Right lobe of liver (tissue), 4 donors: ENCODE measurements around the gene SERTAD1.
A peak's percentile ranks its signal among the peaks of the same experiment; 100 is the strongest.

ENCODE experiments used
- POLR2A ChIP-seq: fragments of 450-650 bp; IDR thresholded peaks from one replicate; pipeline ENCODE4 v1.6.1; 2017; ENCODE audit warnings: antibody characterized with exemption, mild to moderate bottlenecking
- TF ChIP-seq, protein P1 (sequence below), 4 donors: fragments of 200-600 bp in 3 of 4; fragments of 450-650 bp in 1 of 4; IDR thresholded peaks; one replicate each; pipeline versions ENCODE4 v1.5.1 to v1.8.0; 2016 to 2022; ENCODE audit warnings: antibody characterized with exemption in 4 of 4, mild to moderate bottlenecking in 2 of 4
- donor health status: DM: no; HTN: no; CAD: no.
- donor health status: DM: no; HTN: no; CAD: no.
- donor health status: DM: no; HTN: yes; CAD: no.

DNA sequence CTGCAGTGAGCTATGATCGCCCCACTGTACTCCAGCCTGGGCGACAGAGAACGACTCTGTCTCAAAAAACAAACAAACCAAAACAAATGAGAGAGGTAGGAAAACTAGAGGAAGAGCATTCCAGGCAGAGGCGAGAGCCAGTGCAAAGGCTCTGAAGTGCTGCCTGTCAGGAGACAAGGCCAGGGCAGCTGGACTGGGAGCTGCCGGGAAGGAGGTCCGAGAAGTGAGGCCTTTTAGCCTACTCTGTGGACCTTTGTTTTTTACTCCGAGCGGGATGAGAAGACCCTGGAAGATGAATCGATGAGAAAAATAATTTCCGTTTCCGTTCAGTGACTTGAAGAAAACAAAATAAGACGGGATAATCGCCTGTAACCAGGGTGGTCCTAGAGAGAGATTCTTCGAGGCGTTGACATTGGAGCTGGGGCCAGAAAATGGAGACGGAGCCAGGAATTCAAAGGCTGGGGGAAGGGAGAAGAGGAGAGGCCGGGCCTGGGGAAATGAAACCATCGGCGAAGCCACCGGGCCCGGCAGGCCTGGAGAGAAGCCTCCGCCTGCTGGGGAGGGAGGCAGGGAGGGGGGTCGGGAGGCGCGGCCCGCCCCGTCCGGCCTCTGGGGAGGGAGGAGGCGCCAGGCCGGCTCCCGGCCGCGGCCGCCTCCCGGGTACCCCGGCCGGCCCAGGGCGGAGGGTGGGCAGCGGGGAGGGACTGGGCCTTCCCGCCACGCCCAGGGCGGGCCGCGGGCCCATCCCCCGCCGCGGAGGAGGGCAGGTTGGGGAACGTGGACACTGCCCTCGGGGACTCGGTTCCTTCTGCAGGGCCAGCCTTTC is 7.8 kb upstream of the SERTAD1 start:
- TF ChIP-seq, protein P1, sequence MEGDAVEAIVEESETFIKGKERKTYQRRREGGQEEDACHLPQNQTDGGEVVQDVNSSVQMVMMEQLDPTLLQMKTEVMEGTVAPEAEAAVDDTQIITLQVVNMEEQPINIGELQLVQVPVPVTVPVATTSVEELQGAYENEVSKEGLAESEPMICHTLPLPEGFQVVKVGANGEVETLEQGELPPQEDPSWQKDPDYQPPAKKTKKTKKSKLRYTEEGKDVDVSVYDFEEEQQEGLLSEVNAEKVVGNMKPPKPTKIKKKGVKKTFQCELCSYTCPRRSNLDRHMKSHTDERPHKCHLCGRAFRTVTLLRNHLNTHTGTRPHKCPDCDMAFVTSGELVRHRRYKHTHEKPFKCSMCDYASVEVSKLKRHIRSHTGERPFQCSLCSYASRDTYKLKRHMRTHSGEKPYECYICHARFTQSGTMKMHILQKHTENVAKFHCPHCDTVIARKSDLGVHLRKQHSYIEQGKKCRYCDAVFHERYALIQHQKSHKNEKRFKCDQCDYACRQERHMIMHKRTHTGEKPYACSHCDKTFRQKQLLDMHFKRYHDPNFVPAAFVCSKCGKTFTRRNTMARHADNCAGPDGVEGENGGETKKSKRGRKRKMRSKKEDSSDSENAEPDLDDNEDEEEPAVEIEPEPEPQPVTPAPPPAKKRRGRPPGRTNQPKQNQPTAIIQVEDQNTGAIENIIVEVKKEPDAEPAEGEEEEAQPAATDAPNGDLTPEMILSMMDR (IDR thresholded peaks at IDR 0.05) = no peak
- TF ChIP-seq POLR2A = peak; percentile 52
